GM21526 (cell line): ENCODE results near the gene CNTF.
A peak's percentile ranks its signal among the peaks of the same experiment; 100 is the strongest.

ENCODE experiments used
- ATAC-seq: cut with Tn5 transposase; IDR thresholded peaks from one replicate; pipeline ENCODE4 v1.9.1; 2021; ENCODE audit warnings: moderate library complexity; ENCODE audit not compliant: unreplicated experiment, low FRiP score

Gene CNTF

GRCh38 chr11:58641341-58641740 lies 18.9 kb downstream of the CNTF start:
- ATAC-seq: no peak

GRCh38 chr11:58641803-58642581 lies 19.5 kb downstream of the CNTF start:
- no peak for ATAC-seq

GRCh38 chr11:58645854-58646253 lies 23.4 kb downstream of the CNTF start:
- ATAC-seq: no peak

- peak; percentile 85 for ATAC-seq
Observed at GRCh38 chr11:58647141-58647699, 24.8 kb downstream of the CNTF start.

- ATAC-seq: no peak
Observed at GRCh38 chr11:58647866-58648265, 25.4 kb downstream of the CNTF start.

GRCh38 chr11:58649623-58650022 lies 27.2 kb downstream of the CNTF start:
- ATAC-seq: no peak

GRCh38 chr11:58650496-58650895 lies 28.0 kb downstream of the CNTF start:
- no peak for ATAC-seq

- ATAC-seq: no peak
Observed at GRCh38 chr11:58652726-58653280, 30.3 kb downstream of the CNTF start.

- ATAC-seq: peak; percentile 86
Observed at GRCh38 chr11:58654079-58654907, 31.8 kb downstream of the CNTF start.

GRCh38 chr11:58654908-58655296 lies 32.4 kb downstream of the CNTF start:
- ATAC-seq: no peak

- no peak for ATAC-seq
Observed at GRCh38 chr11:58656348-58656747, 33.9 kb downstream of the CNTF start.

- no peak for ATAC-seq
Observed at GRCh38 chr11:58658623-58659022, 36.2 kb downstream of the CNTF start.

- no peak for ATAC-seq
Observed at GRCh38 chr11:58659404-58659803, 36.9 kb downstream of the CNTF start.

- ATAC-seq: no peak
Observed at GRCh38 chr11:58659910-58660570, 37.6 kb downstream of the CNTF start.

- ATAC-seq: no peak
Observed at GRCh38 chr11:58671983-58672633, 49.6 kb downstream of the CNTF start.

GRCh38 chr11:58674609-58675008 lies 52.1 kb downstream of the CNTF start:
- ATAC-seq: no peak
